B cell (primary cell): ENCODE measurements around the gene C9orf72. TPM values are rescaled to one million over a fixed set of nuclear protein-coding genes. Genes with fewer than 3 reads are reported as not detected.

ENCODE experiments used
- ATAC-seq: fragments of 200-7000 bp; cut with Tn5 transposase; one replicate; pipeline ENCODE4 v1.10.0; 2021; ENCODE audit warnings: low read depth, mild to moderate bottlenecking, moderate number of reproducible peaks, moderate library complexity
- CTCF ChIA-PET: fragments of 350-600 bp; sonication (Branson Sonifier 250); formaldehyde crosslinking; loops from one replicate; lab custom pipeline; 2021; ENCODE audit warnings: antibody characterized with exemption, inconsistent platforms; lab: Charles Lee
- POLR2A ChIA-PET: fragments of 350-600 bp; sonication (Branson Sonifier 250); formaldehyde crosslinking; loops from one replicate; lab custom pipeline; 2021; ENCODE audit warnings: antibody characterized with exemption; lab: Charles Lee
- DNase-seq: peaks from one replicate; pipeline ENCODE4 v3.0.0; 2013
- H2AFZ ChIP-seq: 2 replicates; pipeline ENCODE4 v1.6.1; 2012; ENCODE audit warnings: mild to moderate bottlenecking, low read depth, low read length; ENCODE audit not compliant: insufficient read depth, poor library complexity, severe bottlenecking
- H3K27ac ChIP-seq, 2 donors: 1 replicate in 1 of 2; 2 replicates in 1 of 2; pipeline ENCODE4 v1.5.1; 2012 to 2013; ENCODE audit warnings: low read length in 2 of 2, mild to moderate bottlenecking in 2 of 2, moderate library complexity in 1 of 2
- H3K27me3 ChIP-seq, 4 experiments: fragments of 200-600 bp in 1 of 4; sonication (generic) in 1 of 4; replicated peaks in 1 of 4; 1 replicate in 2 of 4; 2 replicates in 2 of 4; pipeline versions ENCODE4 v1.6.1 to v1.7.0; 2013 to 2016; ENCODE audit warnings: low read length in 3 of 4, mild to moderate bottlenecking in 2 of 4, mixed read lengths in 1 of 4, moderate library complexity in 1 of 4; ENCODE audit not compliant: insufficient read depth in 4 of 4, control insufficient read depth in 3 of 4; ENCODE audit errors: control extremely low read depth in 1 of 4
- H3K36me3 ChIP-seq, 2 experiments: replicated peaks in 1 of 2; 1 replicate in 1 of 2; 2 replicates in 1 of 2; pipeline versions ENCODE4 v1.6.1 to v1.7.1; 2013; ENCODE audit warnings: low read length in 1 of 2; ENCODE audit not compliant: insufficient read depth in 2 of 2, control insufficient read depth in 1 of 2; ENCODE audit errors: control extremely low read depth in 1 of 2, extremely low read depth in 1 of 2
- H3K4me1 ChIP-seq, 2 donors: fragments of 200-600 bp in 1 of 2; sonication (generic) in 1 of 2; 1 replicate in 1 of 2; 2 replicates in 1 of 2; pipeline versions ENCODE4 v1.5.1 to v1.6.1; 2013 to 2017; ENCODE audit warnings: low read length in 2 of 2; ENCODE audit not compliant: control insufficient read depth in 2 of 2, insufficient read depth in 2 of 2
- H3K4me2 ChIP-seq: replicated peaks from 2 replicates; pipeline ENCODE3; 2012; ENCODE audit warnings: mild to moderate bottlenecking, low read depth, low read length; ENCODE audit not compliant: poor library complexity, severe bottlenecking
- H3K4me3 ChIP-seq, 5 experiments: fragments of 200-600 bp in 1 of 5; sonication (generic) in 1 of 5; 1 replicate in 3 of 5; 2 replicates in 2 of 5; pipeline versions ENCODE4 v1.5.1 to v1.7.0; 2011 to 2016; ENCODE audit warnings: low read length in 4 of 5, mild to moderate bottlenecking in 4 of 5, low read depth in 2 of 5, control low read depth in 1 of 5, moderate library complexity in 1 of 5; ENCODE audit not compliant: insufficient read depth in 1 of 5; ENCODE audit errors: control extremely low read depth in 1 of 5, extremely low read depth in 1 of 5
- H3K79me2 ChIP-seq: fragments of 200-600 bp; sonication (generic); one replicate; pipeline ENCODE4 v1.6.0; 2016; ENCODE audit warnings: low read length; ENCODE audit not compliant: control insufficient read depth, insufficient read depth
- H3K9ac ChIP-seq: fragments of 200-600 bp; sonication (generic); 2 replicates; pipeline ENCODE4 v1.6.1; 2017; ENCODE audit warnings: mild to moderate bottlenecking, low read length, moderate library complexity
- H3K9me3 ChIP-seq, 3 donors: one replicate each; pipeline versions ENCODE4 v1.6.1 to v1.7.1; 2013; ENCODE audit warnings: low read length in 2 of 3; ENCODE audit not compliant: control insufficient read depth in 2 of 3, insufficient read depth in 1 of 3; ENCODE audit errors: control extremely low read depth in 1 of 3
- H4K20me1 ChIP-seq: 2 replicates; pipeline ENCODE4 v1.6.0; 2012; ENCODE audit warnings: mild to moderate bottlenecking, low read length; ENCODE audit not compliant: insufficient read depth, control insufficient read depth, poor library complexity, severe bottlenecking
- H3K27ac Mint-ChIP-seq: one replicate; pipeline ENCODE4 v1.8.0; 2021; ENCODE audit warnings: mixed read lengths
- H3K27me3 Mint-ChIP-seq: one replicate; pipeline ENCODE4 v1.8.0; 2021; ENCODE audit warnings: mixed read lengths
- H3K4me1 Mint-ChIP-seq: one replicate; pipeline ENCODE4 v1.8.0; 2021; ENCODE audit warnings: mixed read lengths
- H3K4me3 Mint-ChIP-seq: one replicate; pipeline ENCODE4 v1.8.0; 2021; ENCODE audit warnings: mixed read lengths
- H3K9me3 Mint-ChIP-seq: one replicate; pipeline ENCODE4 v1.8.0; 2022; ENCODE audit warnings: mixed read lengths; ENCODE audit not compliant: insufficient read depth
- EZH2 ChIP-seq: IDR thresholded peaks from 2 replicates; pipeline ENCODE4 v1.6.1; 2012; ENCODE audit warnings: borderline replicate concordance, low read depth, mild to moderate bottlenecking, moderate library complexity, low read length; ENCODE audit not compliant: insufficient read depth, poor library complexity, severe bottlenecking
- WGBS: methylation state at CpG from one replicate; pipeline ENCODE4 v1.1.5; 2013; ENCODE audit warnings: missing lambda C conversion rate; ENCODE audit not compliant: insufficient coverage; 5-methylcytosine and 5-hydroxymethylcytosine counted together
- intact Hi-C: fragments of 100-400 bp; cut with micrococcal nuclease; formaldehyde crosslinking; loops from one replicate; pipeline ENCODE4 v1.10.0; 2022
- polyA plus RNA-seq: library from polyadenylated mRNA; depleted of rRNA; stranded (reverse); fragments of >200 nt; gene quantifications from 2 replicates; pipeline ENCODE4 v1.2.3, GENCODE V29; 2012
- total RNA-seq, 2 donors: library from RNA; stranded (reverse); fragments of 120-200 nt in 1 of 2; gene quantifications; 1 replicate in 1 of 2; 2 replicates in 1 of 2; pipeline versions ENCODE4 v1.2.3 to v1.2.4, GENCODE V29; 2013 to 2022
- TF ChIP-seq, protein P1 (sequence below): fragments of 200-600 bp; IDR thresholded peaks from one replicate; pipeline ENCODE4 v1.8.0; 2022; ENCODE audit warnings: antibody characterized with exemption, mild to moderate bottlenecking

C9orf72 gene
- total and polyA plus RNA-seq, 2 donors (not counting 1 experiment from before 2014, with no cell fraction given) = 18.3 to 27.6 TPM

- 100% methylated on average over 2 of the region's 3 CpGs for WGBS
- no peak overlapping the region for H3K9ac ChIP-seq
- H3K27ac ChIP-seq = no peak overlapping the region
- no peaks in the 10 kb centered on the region for H3K27me3 ChIP-seq
- ATAC-seq = no peak
- no peak overlapping the region for H3K4me2 ChIP-seq
- ChIA-PET POLR2A (no interaction called here), CTCF (interaction anchor here (1.1 to 17.3 kb wide), 5 partner anchors 8 to 205 kb away, joined by 3 to 395 read pairs (median 4); no protein-coding TSS in a partner anchor)
- H3K27me3 Mint-ChIP-seq = no peaks in the 10 kb centered on the region
- H3K79me2 ChIP-seq = no peaks in the 10 kb centered on the region
- H3K9me3 Mint-ChIP-seq = no peaks in the 10 kb centered on the region
- no peaks in the 10 kb centered on the region for H4K20me1 ChIP-seq
- TF ChIP-seq, protein P1, sequence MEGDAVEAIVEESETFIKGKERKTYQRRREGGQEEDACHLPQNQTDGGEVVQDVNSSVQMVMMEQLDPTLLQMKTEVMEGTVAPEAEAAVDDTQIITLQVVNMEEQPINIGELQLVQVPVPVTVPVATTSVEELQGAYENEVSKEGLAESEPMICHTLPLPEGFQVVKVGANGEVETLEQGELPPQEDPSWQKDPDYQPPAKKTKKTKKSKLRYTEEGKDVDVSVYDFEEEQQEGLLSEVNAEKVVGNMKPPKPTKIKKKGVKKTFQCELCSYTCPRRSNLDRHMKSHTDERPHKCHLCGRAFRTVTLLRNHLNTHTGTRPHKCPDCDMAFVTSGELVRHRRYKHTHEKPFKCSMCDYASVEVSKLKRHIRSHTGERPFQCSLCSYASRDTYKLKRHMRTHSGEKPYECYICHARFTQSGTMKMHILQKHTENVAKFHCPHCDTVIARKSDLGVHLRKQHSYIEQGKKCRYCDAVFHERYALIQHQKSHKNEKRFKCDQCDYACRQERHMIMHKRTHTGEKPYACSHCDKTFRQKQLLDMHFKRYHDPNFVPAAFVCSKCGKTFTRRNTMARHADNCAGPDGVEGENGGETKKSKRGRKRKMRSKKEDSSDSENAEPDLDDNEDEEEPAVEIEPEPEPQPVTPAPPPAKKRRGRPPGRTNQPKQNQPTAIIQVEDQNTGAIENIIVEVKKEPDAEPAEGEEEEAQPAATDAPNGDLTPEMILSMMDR = no peak
- no peak for TF ChIP-seq EZH2
- no peaks in the 10 kb centered on the region for H3K9me3 ChIP-seq
- H3K4me3 ChIP-seq = no peak overlapping the region
- H3K4me1 Mint-ChIP-seq = peaks cover 14% of the 10 kb centered on the region
- H3K27ac Mint-ChIP-seq = no peak overlapping the region
- no peak overlapping the region for H3K4me3 Mint-ChIP-seq
- no peak for DNase-seq
- intact Hi-C loops = no loop called here
- no peak overlapping the region for H2AFZ ChIP-seq
- peaks cover 9 to 10% of the 10 kb centered on the region in 2 donors for H3K4me1 ChIP-seq
- peaks cover 0 to 4% of the 10 kb centered on the region in 2 experiments for H3K36me3 ChIP-seq
Observed at GRCh38 chr9:27538647-27539046, 34.6 kb downstream of the C9orf72 start.

DNA sequence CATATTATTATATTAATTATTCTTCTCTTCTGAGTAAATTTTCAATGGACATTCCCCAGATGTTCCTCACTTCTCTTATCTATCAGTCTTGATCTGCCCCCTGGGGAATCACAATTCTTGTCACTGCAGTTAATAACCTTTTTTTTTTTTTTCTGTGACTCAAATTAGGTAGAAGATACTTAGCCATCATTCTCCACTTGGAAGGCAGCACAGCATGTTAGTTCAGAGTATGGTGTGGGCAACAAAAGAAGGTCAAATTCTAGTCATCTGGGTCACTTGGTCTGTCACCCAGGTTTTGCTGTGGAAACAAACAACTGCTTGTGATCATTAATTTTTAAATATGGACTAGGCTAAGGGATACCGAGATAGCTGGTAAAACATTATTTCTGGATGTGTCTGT lies 35.5 kb downstream of the C9orf72 start:
- ChIA-PET POLR2A (no interaction called here), CTCF (interaction anchor here (0.7 to 17.3 kb wide), 4 partner anchors 7 to 214 kb away, joined by 3 to 395 read pairs (median 4); no protein-coding TSS in a partner anchor)
- H3K27ac ChIP-seq = no peak overlapping the region
- no peak overlapping the region for H3K9ac ChIP-seq
- H3K9me3 Mint-ChIP-seq = no peaks in the 10 kb centered on the region
- no CpG with 5 or more reads among the region's 1 CpG for WGBS
- ATAC-seq = no peak
- no peak overlapping the region for H3K27ac Mint-ChIP-seq
- no peaks in the 10 kb centered on the region for H3K9me3 ChIP-seq
- intact Hi-C loops = no loop called here
- TF ChIP-seq, protein P1 = no peak
- TF ChIP-seq EZH2 = no peak
- no peaks in the 10 kb centered on the region for H3K36me3 ChIP-seq
- no peak overlapping the region for H2AFZ ChIP-seq
- no peaks in the 10 kb centered on the region for H3K27me3 ChIP-seq
- no peaks in the 10 kb centered on the region for H4K20me1 ChIP-seq
- H3K4me1 Mint-ChIP-seq = peaks cover 15% of the 10 kb centered on the region
- H3K4me1 ChIP-seq = peaks cover 9 to 10% of the 10 kb centered on the region in 2 donors
- H3K79me2 ChIP-seq = no peaks in the 10 kb centered on the region
- H3K27me3 Mint-ChIP-seq = no peaks in the 10 kb centered on the region
- no peak overlapping the region for H3K4me3 Mint-ChIP-seq
- no peak overlapping the region for H3K4me2 ChIP-seq
- no peak overlapping the region for H3K4me3 ChIP-seq
- DNase-seq = no peak
